ENCODE results near the gene PIEZO2.

GRCh38 chr18:10895976-10896375 is 253.4 kb downstream of the PIEZO2 start:
- TF ChIP-seq EZH2 (IDR thresholded peaks at IDR 0.05; ENCODE audit: low read length) (no peak), CTCF (optimal IDR thresholded peaks at IDR 0.05 in 1 of 3, IDR thresholded peaks at IDR 0.05 in 1 of 3, conservative IDR thresholded peaks at IDR 0.05 in 1 of 3; ENCODE audit: extremely low read depth in 1 of 3, insufficient read depth in 2 of 3, low read length in 3 of 3) (no peak)

Data from keratinocyte (primary cell).